Astrocyte of the cerebellum (primary cell): Measurements from ENCODE around the gene ARHGAP29.
"Not testable (repeated sequence)": the region's sequence is repeated elsewhere in the genome, so short reads cannot be mapped to it uniquely, and the experiment has no call there.

Experiments used
- DNase-seq: peaks from one replicate; pipeline ENCODE4 v3.0.0-alpha.2; 2011; ENCODE audit warnings: low read depth
- H3K4me3 ChIP-seq: 2 replicates; pipeline ENCODE4 v1.5.1; 2011; ENCODE audit warnings: mild to moderate bottlenecking, low read depth, low read length, moderate library complexity
- in situ Hi-C: cut with HindIII; loops from 2 replicates; pipeline ENCODE4 v1.10.0; 2017; ENCODE audit warnings: low sequenced_read_pairs
- TF ChIP-seq, protein P1 (sequence below): IDR thresholded peaks from 2 replicates; pipeline ENCODE4 v1.5.1; 2012; ENCODE audit warnings: low read length, low read depth, moderate library complexity, mild to moderate bottlenecking; ENCODE audit errors: missing control alignments

ARHGAP29 gene

DNA sequence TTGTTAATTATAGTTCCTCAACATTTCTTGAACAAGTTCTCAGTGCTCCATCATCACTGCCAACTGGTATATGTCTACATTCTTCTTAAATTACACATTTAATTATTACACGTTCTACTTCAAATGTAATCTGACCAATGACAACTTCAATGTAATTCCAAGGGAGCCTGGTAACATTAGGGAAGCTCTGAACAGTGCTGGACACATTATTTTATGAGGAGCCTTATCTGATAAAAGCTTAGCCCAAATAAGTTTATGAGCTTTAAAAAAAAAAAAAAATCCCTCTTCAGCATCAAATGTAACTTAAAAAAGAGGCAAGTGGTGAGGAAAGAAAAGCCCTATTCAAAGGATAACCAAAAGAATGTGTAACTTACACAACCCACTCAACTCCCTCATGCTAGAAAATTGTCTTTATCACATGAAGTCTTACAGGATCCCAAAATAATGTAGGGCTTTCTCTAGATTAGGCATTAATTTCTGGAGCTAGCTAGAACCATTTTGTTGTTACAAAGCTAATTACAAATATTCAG is 81.2 kb downstream of the ARHGAP29 start:
- no peak overlapping the region for H3K4me3 ChIP-seq
- in situ Hi-C loops = no loop called here
- no peak for DNase-seq
- TF ChIP-seq, protein P1, sequence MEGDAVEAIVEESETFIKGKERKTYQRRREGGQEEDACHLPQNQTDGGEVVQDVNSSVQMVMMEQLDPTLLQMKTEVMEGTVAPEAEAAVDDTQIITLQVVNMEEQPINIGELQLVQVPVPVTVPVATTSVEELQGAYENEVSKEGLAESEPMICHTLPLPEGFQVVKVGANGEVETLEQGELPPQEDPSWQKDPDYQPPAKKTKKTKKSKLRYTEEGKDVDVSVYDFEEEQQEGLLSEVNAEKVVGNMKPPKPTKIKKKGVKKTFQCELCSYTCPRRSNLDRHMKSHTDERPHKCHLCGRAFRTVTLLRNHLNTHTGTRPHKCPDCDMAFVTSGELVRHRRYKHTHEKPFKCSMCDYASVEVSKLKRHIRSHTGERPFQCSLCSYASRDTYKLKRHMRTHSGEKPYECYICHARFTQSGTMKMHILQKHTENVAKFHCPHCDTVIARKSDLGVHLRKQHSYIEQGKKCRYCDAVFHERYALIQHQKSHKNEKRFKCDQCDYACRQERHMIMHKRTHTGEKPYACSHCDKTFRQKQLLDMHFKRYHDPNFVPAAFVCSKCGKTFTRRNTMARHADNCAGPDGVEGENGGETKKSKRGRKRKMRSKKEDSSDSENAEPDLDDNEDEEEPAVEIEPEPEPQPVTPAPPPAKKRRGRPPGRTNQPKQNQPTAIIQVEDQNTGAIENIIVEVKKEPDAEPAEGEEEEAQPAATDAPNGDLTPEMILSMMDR = no peak

DNA sequence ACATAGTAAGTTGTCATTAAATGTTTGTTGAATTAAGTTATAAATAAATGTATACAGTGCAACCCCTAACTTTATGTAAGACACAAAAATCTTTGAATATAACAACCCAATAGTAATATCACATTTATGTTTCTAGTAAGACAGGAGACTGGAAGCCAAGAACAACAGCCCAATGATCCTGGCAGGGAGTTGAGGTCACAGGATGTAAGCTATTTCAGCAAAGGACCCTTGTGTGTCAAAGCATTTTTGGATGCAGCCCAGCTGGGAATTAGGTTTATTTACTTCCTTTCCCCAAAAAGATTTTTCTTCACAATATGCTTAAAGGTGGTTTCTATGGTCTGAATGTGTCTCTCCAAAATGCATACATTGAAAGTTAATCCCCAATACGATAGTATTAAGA is 82.4 kb downstream of the ARHGAP29 start:
- in situ Hi-C loops = no loop called here
- H3K4me3 ChIP-seq = no peak overlapping the region
- TF ChIP-seq, protein P1 = no peak
- no peak for DNase-seq

DNA sequence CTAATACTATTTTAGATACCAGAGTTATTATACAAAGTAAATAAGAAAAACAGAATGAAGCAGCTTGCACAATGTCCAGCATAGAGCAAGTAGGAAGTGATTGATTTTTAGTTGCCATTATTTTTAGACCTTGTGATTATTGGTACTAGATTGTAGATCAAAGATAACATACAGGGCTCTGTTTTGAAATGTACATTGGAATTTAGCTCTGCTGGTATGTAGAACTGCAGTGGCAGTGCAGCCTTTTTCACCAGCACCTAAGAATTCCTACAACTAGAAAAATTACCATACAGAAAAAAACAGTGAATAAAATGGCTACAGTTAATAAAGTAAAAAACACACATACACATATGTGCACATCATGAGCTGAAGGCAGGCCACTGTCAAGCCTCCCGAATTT is 84.3 kb downstream of the ARHGAP29 start:
- no peak overlapping the region for H3K4me3 ChIP-seq
- TF ChIP-seq, protein P1 = no peak
- DNase-seq = no peak
- in situ Hi-C loops = no loop called here

DNA sequence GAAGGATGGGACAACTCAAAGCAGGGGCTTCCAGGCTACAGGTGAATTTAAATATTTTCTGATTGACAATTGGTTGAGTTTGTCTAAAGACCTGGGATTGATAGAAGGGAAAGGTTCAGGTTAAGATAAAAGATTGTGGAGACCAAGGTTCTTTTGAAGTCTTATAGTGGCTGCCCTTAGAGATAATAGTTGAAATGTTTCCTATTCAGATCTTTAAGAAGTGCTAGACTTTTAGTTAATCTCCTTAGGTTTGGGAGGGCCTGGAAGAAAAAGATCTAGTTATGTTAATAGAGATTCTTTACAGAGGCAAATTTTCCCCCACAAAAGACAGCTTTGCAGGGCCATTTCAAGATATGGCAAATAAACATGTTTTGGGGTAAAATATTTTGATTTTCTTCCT is 88.2 kb downstream of the ARHGAP29 start:
- in situ Hi-C loops, H3K4me3 ChIP-seq, DNase-seq: not testable (repeated sequence)

DNA sequence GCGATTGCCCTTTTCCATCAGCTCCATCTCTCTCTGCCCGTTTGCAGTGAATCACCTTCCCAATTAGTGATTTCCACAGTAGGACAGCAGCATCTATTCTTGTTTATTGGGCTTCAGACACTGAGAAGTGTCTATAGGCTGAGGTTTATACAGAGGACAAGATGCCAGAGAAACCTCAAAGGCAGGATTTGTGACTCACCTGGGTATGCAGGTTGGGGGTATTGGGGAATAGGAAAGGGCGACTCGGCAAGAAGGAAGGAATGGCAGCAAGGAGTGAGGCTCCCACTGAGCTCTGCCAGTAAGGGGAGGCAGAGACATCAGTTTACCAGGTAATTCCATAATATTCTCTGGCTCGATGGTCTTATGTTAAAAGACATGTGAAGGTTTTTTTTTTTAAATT is 91.1 kb downstream of the ARHGAP29 start:
- DNase-seq = no peak
- TF ChIP-seq, protein P1 = no peak
- in situ Hi-C loops = no loop called here
- H3K4me3 ChIP-seq = no peak overlapping the region

DNA sequence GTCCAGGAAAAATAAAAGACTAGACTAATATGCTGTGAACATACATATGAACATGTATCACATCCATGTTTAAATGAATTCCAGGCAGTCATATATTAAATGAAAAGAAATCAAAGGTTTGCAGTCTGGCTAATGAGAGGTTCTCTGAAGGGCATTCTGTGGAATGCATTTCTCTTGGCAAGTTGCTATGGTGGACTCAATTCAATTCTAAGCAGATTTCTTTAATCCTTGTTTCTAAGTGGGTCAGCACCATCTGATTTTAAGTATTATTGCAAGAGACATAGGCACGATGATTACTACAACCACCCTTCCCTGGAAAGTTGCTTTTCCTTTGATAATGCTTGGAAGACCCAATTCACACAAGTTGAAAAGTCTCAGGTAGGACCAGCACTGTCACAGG is 92.5 kb downstream of the ARHGAP29 start:
- in situ Hi-C loops = no loop called here
- no peak overlapping the region for H3K4me3 ChIP-seq
- TF ChIP-seq, protein P1 = no peak
- no peak for DNase-seq

DNA sequence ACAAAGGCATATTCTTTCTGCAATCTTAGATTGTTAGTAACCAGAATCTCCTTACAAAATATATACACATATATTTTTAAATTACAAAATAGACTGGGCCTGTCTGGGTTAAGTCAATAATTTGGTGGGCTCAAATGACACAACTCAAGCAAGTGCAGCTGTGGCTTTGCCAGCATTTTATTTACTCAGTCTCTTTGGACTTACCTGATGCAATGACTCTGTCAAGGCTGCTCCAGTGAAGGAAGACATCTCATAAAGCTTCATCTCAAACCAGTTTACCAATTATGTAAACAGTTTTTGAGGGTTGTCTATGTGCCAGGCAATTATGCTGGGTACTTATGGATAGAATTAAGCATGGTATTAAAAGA is 93.6 kb downstream of the ARHGAP29 start:
- no peak for DNase-seq
- in situ Hi-C loops = no loop called here
- no peak overlapping the region for H3K4me3 ChIP-seq
- TF ChIP-seq, protein P1 = no peak
